ENCODE data around the gene FGF18. TPM values are rescaled to one million over a fixed set of nuclear protein-coding genes. Genes with fewer than 3 reads are reported as not detected.
"Not testable (repeated sequence)": the region's sequence is repeated elsewhere in the genome, so short reads cannot be mapped to it uniquely, and the experiment has no call there.

The FGF18 gene
- total RNA-seq, 2 donors from 2014 or later, result 0.19 to 0.21 TPM

GRCh38 chr5:171493646-171494393, 74.4 kb downstream of the FGF18 start:
- peaks cover 6% of the 10 kb centered on the region for H3K4me1 Mint-ChIP-seq
- peaks cover 17% of the 10 kb centered on the region for H3K27me3 Mint-ChIP-seq
- no peak overlapping the region for H3K27ac Mint-ChIP-seq

GRCh38 chr5:171494452-171495121, 75.1 kb downstream of the FGF18 start:
- H3K9me3 Mint-ChIP-seq, result no peaks in the 10 kb centered on the region
- peaks cover 6% of the 10 kb centered on the region for H3K4me1 Mint-ChIP-seq
- peaks cover 17% of the 10 kb centered on the region for H3K27me3 Mint-ChIP-seq
- H3K36me3 Mint-ChIP-seq (ENCODE audit: low read depth), result no peaks in the 10 kb centered on the region
- H3K27ac Mint-ChIP-seq, result no peak overlapping the region
- H3K4me3 Mint-ChIP-seq, result no peak overlapping the region
- no peak for ATAC-seq (replicated peaks)

More at GRCh38 chr5:171493646-171494393, 74.4 kb downstream of the FGF18 start:
- Mint-ChIP-seq H3K36me3 (ENCODE audit: low read depth) (no peaks in the 10 kb centered on the region), H3K4me3 (no peak overlapping the region), H3K9me3 (no peaks in the 10 kb centered on the region)
- ATAC-seq (replicated peaks), result no peak

DNA sequence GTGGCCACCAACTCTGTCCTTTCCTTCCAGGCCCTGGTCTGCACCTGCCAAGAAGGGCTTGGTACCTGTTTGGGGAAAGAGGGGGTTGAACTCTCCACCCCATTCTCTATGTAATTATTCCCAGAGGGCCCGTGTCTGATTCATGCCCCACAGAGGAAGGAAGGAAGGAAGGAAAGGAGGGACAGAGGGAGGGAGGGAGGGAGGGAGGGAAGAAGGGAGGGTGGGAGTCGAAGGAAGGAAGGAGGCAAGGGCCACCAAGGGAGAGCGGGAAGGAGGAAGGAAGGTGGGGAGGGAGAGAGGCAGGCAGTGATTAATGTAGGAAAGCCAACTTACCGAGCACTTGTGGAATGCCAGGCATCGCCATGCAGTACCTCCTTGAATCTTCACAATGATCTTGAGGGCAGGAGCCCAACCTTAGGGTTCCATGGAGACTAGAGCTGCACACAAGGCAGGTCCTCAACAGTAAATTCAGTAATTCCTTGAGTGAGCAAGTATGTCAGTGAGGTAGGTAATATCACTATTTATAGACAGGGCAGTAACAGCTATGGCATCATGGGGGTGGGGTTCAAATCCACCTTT, 75.8 kb downstream of the FGF18 start:
- Mint-ChIP-seq H3K36me3 (ENCODE audit: low read depth) (no peaks in the 10 kb centered on the region), H3K27me3 (peaks cover 17% of the 10 kb centered on the region), H3K4me3 (no peak overlapping the region), H3K9me3 (no peaks in the 10 kb centered on the region), H3K27ac (no peak overlapping the region), H3K4me1 (peaks cover 6% of the 10 kb centered on the region)
- ATAC-seq (replicated peaks), result no peak

DNA sequence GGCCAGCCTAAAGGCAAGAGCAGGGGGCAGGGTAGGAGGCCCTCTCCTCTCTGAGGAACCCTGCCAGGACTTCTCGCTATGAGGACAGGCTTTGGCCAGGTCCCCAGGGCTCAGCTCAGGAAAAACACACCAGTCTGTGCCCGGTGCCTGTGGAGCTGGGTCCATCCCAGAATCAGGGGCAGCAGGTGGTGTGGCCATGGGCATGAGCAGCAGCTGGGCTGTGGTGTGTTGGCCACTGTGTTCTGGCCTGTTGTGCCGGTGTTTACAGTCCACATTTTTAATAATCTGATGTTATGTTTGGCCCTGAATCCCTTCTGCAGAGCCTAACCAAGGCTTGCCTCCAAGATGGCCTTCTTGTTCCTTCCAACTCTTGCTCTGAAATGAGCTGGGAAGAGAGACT, 77.0 kb downstream of the FGF18 start:
- no peaks in the 10 kb centered on the region for H3K9me3 Mint-ChIP-seq
- no peak overlapping the region for H3K27ac Mint-ChIP-seq
- no peaks in the 10 kb centered on the region for H3K4me1 Mint-ChIP-seq
- no peak for ATAC-seq (replicated peaks)
- H3K4me3 Mint-ChIP-seq, result no peak overlapping the region
- H3K27me3 Mint-ChIP-seq, result peaks cover 10% of the 10 kb centered on the region
- no peaks in the 10 kb centered on the region for H3K36me3 Mint-ChIP-seq (ENCODE audit: low read depth)

- H3K27me3 Mint-ChIP-seq, result peaks cover 10% of the 10 kb centered on the region
- H3K9me3 Mint-ChIP-seq; ATAC-seq (replicated peaks); H3K27ac Mint-ChIP-seq; H3K4me1 Mint-ChIP-seq; H3K36me3 Mint-ChIP-seq (ENCODE audit: low read depth); H3K4me3 Mint-ChIP-seq: not testable (repeated sequence)
These were observed 78.0 kb downstream of the FGF18 start for GRCh38 chr5:171497494-171497893.

DNA sequence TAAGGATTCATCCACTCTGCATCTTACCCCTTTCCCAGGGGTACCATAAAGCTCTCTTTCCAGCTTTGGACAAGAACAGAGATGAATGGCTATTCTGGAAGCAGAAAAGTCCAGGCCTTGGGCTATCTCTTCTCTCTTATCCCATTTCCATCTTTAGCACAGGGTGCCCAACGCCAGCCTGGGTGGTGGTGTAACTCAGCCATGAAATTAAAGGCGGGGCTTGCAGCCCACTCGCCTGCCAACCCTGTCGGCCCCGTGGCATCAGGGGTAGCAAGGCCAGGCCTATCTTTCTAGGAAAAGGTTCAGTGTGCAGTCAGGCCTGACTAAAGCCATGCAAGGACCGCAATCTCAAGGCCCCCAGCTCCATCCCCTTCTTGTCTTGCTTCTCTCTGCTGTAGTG, 78.7 kb downstream of the FGF18 start:
- Mint-ChIP-seq H3K4me1 (no peaks in the 10 kb centered on the region), H3K27ac (no peak overlapping the region), H3K36me3 (ENCODE audit: low read depth) (no peaks in the 10 kb centered on the region), H3K27me3 (peaks cover 10% of the 10 kb centered on the region), H3K9me3 (no peaks in the 10 kb centered on the region), H3K4me3 (no peak overlapping the region)
- ATAC-seq (replicated peaks), result no peak

DNA sequence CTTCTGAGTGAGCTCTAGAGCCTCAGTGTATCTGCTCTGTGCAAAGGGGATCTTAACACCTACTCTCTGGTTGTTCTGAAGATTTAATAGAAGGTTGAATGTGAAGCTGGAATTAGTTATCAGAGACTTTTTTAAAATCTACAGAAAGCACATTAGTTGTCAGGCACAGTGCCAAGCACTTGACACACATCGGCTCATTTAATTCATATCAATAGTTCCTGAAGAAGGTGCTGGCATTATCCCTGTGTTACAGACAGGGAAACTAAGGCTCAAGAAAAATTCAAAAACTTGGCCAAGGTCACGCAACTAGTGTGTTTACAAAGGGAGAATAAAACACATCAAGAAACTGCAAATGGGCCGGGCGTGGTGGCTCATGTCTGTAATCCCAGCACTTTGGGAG, 80.2 kb downstream of the FGF18 start:
- Mint-ChIP-seq H3K9me3 (no peaks in the 10 kb centered on the region), H3K27ac (no peak overlapping the region), H3K4me1 (no peaks in the 10 kb centered on the region), H3K36me3 (ENCODE audit: low read depth) (no peaks in the 10 kb centered on the region), H3K4me3 (no peak overlapping the region), H3K27me3 (peaks cover 4% of the 10 kb centered on the region)
- ATAC-seq (replicated peaks), result no peak

- no peaks in the 10 kb centered on the region for H3K36me3 Mint-ChIP-seq (ENCODE audit: low read depth)
- H3K4me1 Mint-ChIP-seq, result no peaks in the 10 kb centered on the region
- H3K27ac Mint-ChIP-seq, result no peak overlapping the region
- H3K4me3 Mint-ChIP-seq, result no peak overlapping the region
- no peaks in the 10 kb centered on the region for H3K9me3 Mint-ChIP-seq
- H3K27me3 Mint-ChIP-seq, result peaks cover 5% of the 10 kb centered on the region
- no peak for ATAC-seq (replicated peaks)
These were observed 86.1 kb downstream of the FGF18 start for GRCh38 chr5:171505473-171506043.

DNA sequence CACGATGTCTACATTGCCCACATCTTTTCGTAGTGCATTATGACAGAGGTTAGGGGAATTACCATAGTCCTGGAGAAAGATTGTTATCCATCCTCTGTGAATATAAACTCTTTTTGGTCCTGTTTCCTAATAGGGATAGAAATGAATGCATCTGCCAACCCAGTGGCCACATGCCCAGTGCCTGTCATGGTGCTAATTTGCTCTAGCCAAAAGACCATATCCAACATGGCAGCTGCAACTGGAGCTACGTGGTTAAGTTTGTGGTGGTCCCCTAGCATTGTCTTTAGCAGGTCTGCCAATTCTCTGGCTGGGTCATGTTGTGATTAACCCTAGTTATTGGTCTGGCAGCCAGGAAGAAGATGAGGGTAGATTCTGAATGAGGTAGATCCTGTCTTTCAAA, 87.5 kb downstream of the FGF18 start:
- no peaks in the 10 kb centered on the region for H3K9me3 Mint-ChIP-seq

More for the DNA sequence above, 87.5 kb downstream of the FGF18 start:
- Mint-ChIP-seq H3K4me3 (no peak overlapping the region), H3K36me3 (ENCODE audit: low read depth) (no peaks in the 10 kb centered on the region), H3K27ac (no peak overlapping the region), H3K27me3 (peaks cover 9% of the 10 kb centered on the region), H3K4me1 (peaks cover 4% of the 10 kb centered on the region)
- no peak for ATAC-seq (replicated peaks)

Other genes starting within 250 kb of the FGF18 start
- not detected for gene TLX3, start 110.4 kb upstream of the FGF18 start, total RNA-seq
- gene NPM1, start 31.8 kb upstream of the FGF18 start, total RNA-seq, result 1,000 to 10,000 TPM; 1,980 to 2,963 TPM